ENCODE results near the gene CYFIP2. TPM values are rescaled to one million over a fixed set of nuclear protein-coding genes. Genes with fewer than 3 reads are reported as not detected.

Gene CYFIP2
- total and polyA plus RNA-seq, 2 of the 8 experiments (the other 6 are each of a cell fraction or from before 2014, with no cell fraction given) = 45.1 to 80.6 TPM

DNA sequence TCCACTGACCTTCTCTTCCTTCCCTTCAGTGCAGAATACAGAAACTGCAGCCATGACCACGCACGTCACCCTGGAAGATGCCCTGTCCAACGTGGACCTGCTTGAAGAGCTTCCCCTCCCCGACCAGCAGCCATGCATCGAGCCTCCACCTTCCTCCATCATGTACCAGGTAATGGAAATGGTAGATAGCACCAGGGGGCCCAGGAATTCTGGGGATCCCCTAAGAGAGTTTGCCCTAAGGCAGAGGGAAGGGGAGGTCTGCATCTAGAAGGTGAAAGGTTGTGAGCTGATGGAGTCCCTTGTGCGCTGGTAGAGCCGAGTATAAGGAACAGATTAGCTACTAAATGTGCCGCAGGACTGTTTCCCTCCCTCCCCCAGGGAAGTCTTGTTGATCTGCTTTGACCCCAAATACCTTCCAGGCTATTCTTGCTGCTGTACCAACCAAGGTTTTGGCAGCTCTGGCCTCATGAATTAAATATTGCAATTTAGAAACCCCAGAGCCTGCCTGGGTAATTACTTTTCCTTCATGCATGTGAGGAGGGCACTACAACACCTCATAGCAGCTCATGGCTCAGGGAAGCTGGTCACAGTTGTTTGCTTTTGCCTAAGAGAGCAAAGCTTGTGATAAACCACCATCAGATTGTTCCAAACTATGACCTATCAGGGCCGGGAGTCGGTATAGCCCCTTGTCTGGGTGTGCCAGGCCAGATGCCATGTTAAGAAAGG lies 19.6 kb downstream of the CYFIP2 start:
- H4K5ac ChIP-seq (ENCODE audit: insufficient read length, low read depth, low read length) = no peak overlapping the region
- H2BK120ac ChIP-seq (replicated peaks; ENCODE audit: low read depth, low read length) = no peak overlapping the region
- H3K23ac ChIP-seq (ENCODE audit: insufficient read length) = no peak overlapping the region
- no peak overlapping the region for H2BK12ac ChIP-seq (ENCODE audit: low read depth, low read length)
- DNase-seq (ENCODE audit: low read depth in 1 of 2, low spot score in 2 of 2) (no peak), FAIRE-seq (no peak)
- no peak overlapping the region for H3K4me3 ChIP-seq (ENCODE audit: extremely low read depth in 1 of 4, insufficient read depth in 2 of 4, low read depth in 3 of 4, low read length in 4 of 4)
- no peaks in the 10 kb centered on the region; a peak in 3 of 7 replicates for H3K4me1 ChIP-seq (replicated peaks in 1 of 4; ENCODE audit: control insufficient read depth in 3 of 4, insufficient read depth in 4 of 4, low read length in 3 of 4)
- no peak overlapping the region for H3K14ac ChIP-seq (ENCODE audit: insufficient read length)
- no peaks in the 10 kb centered on the region for H3K9me3 ChIP-seq (ENCODE audit: insufficient read depth in 2 of 2, low read depth in 1 of 2, low read length in 1 of 2)
- H3K27ac ChIP-seq (ENCODE audit: low read depth, low read length) = no peak overlapping the region
- peaks cover 5 to 7% of the 10 kb centered on the region in 2 experiments for H4K20me1 ChIP-seq (replicated peaks in 1 of 2; ENCODE audit: control insufficient read depth in 1 of 2, insufficient read depth in 2 of 2, low read length in 2 of 2)
- no peak overlapping the region for H2AFZ ChIP-seq (ENCODE audit: low read length)
- ChIA-PET POLR2A (ENCODE audit: partially characterized antibody) (interaction anchor here (0.6 kb wide), 1 partner anchor 19 kb away, joined by 3 read pairs; the partner anchor contains the start of gene CYFIP2), CTCF (ENCODE audit: partially characterized antibody) (interaction anchor here (0.5 to 5.0 kb wide), 5 partner anchors 9 to 42 kb away, joined by 3 to 25 read pairs (median 3); no protein-coding TSS in a partner anchor)
- no peaks in the 10 kb centered on the region for H3K23me2 ChIP-seq (ENCODE audit: low read depth, low read length)
- peaks cover 3 to 18% (median 10%) of the 10 kb centered on the region in 4 experiments; a peak in 6 of 8 replicates for H3K36me3 ChIP-seq (ENCODE audit: control insufficient read depth in 2 of 4, insufficient read depth in 4 of 4, low read length in 3 of 4)
- no peak overlapping the region for H3K4ac ChIP-seq (replicated peaks; ENCODE audit: insufficient read length, low read depth, low read length)
- no peak overlapping the region for H2BK5ac ChIP-seq (ENCODE audit: low read depth, low read length)
- no peak overlapping the region for H4K91ac ChIP-seq (replicated peaks; ENCODE audit: insufficient read length, low read length)
- H2AK5ac ChIP-seq (ENCODE audit: low read depth, low read length) = no peak overlapping the region
- H3K4me2 ChIP-seq (ENCODE audit: insufficient read depth in 1 of 2, low read depth in 2 of 2, low read length in 2 of 2) = no peak overlapping the region
- no peak overlapping the region for H2BK20ac ChIP-seq (ENCODE audit: low read length)
- H2BK15ac ChIP-seq (ENCODE audit: low read length) = no peak overlapping the region
- H3K56ac ChIP-seq (replicated peaks; ENCODE audit: insufficient read length, low read depth, low read length) = no peak overlapping the region
- no peak overlapping the region for H3K9ac ChIP-seq (replicated peaks in 1 of 4; ENCODE audit: extremely low read depth in 1 of 4, low read depth in 3 of 4, low read length in 3 of 4)
- H3K79me2 ChIP-seq (ENCODE audit: control insufficient read depth in 1 of 2, insufficient read depth in 2 of 2, low read length in 2 of 2) = peaks cover 3 to 30% of the 10 kb centered on the region in 2 experiments; a peak in 3 of 4 replicates
- WGBS, 2 experiments (ENCODE audit: extremely low coverage in 1 of 2, insufficient coverage in 1 of 2, insufficient read length in 1 of 2, insufficient replicate concordance in 2 of 2, low coverage in 1 of 2, low lambda C conversion rate in 2 of 2, missing lambda C conversion rate in 1 of 2) = 93% methylated on average over 10 of the region's 10 CpGs; no CpG with 5 or more reads in 1 of the 2 experiments
- no peak overlapping the region for H3K18ac ChIP-seq (ENCODE audit: extremely low read depth, low read length)
- no peaks in the 10 kb centered on the region for H3K27me3 ChIP-seq (replicated peaks in 1 of 4; ENCODE audit: control insufficient read depth in 3 of 4, extremely low read depth in 1 of 4, insufficient read depth in 3 of 4, low read length in 3 of 4)
- no peak overlapping the region for H4K8ac ChIP-seq (ENCODE audit: extremely low read depth, insufficient read depth, low read length)
- H3K79me1 ChIP-seq (ENCODE audit: low read depth, low read length) = no peaks in the 10 kb centered on the region; the same call in 1 of the 2 replicates
- no peak for TF ChIP-seq RAD21 (IDR thresholded peaks at IDR 0.05 in 1 of 2, conservative IDR thresholded peaks at IDR 0.05 in 1 of 2; ENCODE audit: low read depth in 2 of 2, low read length in 2 of 2)
- TF ChIP-seq, protein P1, sequence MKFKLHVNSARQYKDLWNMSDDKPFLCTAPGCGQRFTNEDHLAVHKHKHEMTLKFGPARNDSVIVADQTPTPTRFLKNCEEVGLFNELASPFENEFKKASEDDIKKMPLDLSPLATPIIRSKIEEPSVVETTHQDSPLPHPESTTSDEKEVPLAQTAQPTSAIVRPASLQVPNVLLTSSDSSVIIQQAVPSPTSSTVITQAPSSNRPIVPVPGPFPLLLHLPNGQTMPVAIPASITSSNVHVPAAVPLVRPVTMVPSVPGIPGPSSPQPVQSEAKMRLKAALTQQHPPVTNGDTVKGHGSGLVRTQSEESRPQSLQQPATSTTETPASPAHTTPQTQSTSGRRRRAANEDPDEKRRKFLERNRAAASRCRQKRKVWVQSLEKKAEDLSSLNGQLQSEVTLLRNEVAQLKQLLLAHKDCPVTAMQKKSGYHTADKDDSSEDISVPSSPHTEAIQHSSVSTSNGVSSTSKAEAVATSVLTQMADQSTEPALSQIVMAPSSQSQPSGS (IDR thresholded peaks at IDR 0.05; ENCODE audit: low read length) = no peak
- TF ChIP-seq CBX5 (IDR thresholded peaks at IDR 0.05; ENCODE audit: low read depth, low read length) = no peak
- no peak for TF ChIP-seq POLR2A (IDR thresholded peaks at IDR 0.05; ENCODE audit: control extremely low read depth in 1 of 2, low read depth in 2 of 2, low read length in 2 of 2)
- TF ChIP-seq FOSL1 (IDR thresholded peaks at IDR 0.05; ENCODE audit: insufficient read depth, low read depth, low read length) = no peak

Measured in H1 (cell line).